ENCODE data around the gene PRKCQ.

PRKCQ gene

GRCh38 chr10:6579904-6580278, at the start of gene PRKCQ:
TSS of gene PRKCQ (minus strand) at chr10:6580276. CDS start at chr10:6515135, 65,141 bp downstream.
- peak in 1 of 2 donors; percentile 46 for DNase-seq

GRCh38 chr10:6625428-6625827, 45.4 kb upstream of the PRKCQ start:
- DNase-seq = no peak

GRCh38 chr10:6624392-6624791, 44.3 kb upstream of the PRKCQ start:
- no peak for DNase-seq

GRCh38 chr10:6622921-6623320, 42.8 kb upstream of the PRKCQ start:
- DNase-seq = no peak

- DNase-seq = peak in 1 of 2 donors; percentile 18
Observed at GRCh38 chr10:6621536-6621935, 41.5 kb upstream of the PRKCQ start.

- no peak for DNase-seq
Observed at GRCh38 chr10:6619660-6620059, 39.6 kb upstream of the PRKCQ start.

GRCh38 chr10:6618340-6618739, 38.3 kb upstream of the PRKCQ start:
- no peak for DNase-seq

- DNase-seq = no peak
Observed at GRCh38 chr10:6617309-6618076, 37.4 kb upstream of the PRKCQ start.

GRCh38 chr10:6615971-6616370, 35.9 kb upstream of the PRKCQ start:
- no peak for DNase-seq

GRCh38 chr10:6612371-6612770, 32.3 kb upstream of the PRKCQ start:
- no peak for DNase-seq

GRCh38 chr10:6610647-6611046, 30.6 kb upstream of the PRKCQ start:
- no peak for DNase-seq

GRCh38 chr10:6609625-6610024, 29.5 kb upstream of the PRKCQ start:
- no peak for DNase-seq

GRCh38 chr10:6607778-6608177, 27.7 kb upstream of the PRKCQ start:
- DNase-seq = peak; percentile 62 to 88

- no peak for DNase-seq
Observed at GRCh38 chr10:6607182-6607581, 27.1 kb upstream of the PRKCQ start.

- DNase-seq = peak in 1 of 2 donors; percentile 56
Observed at GRCh38 chr10:6603142-6604125, 23.4 kb upstream of the PRKCQ start.

- DNase-seq = peak in 1 of 2 donors; percentile 69
Observed at GRCh38 chr10:6602700-6603084, 22.6 kb upstream of the PRKCQ start.

GRCh38 chr10:6602026-6602699, 22.1 kb upstream of the PRKCQ start:
- no peak for DNase-seq

- DNase-seq = no peak
Observed at GRCh38 chr10:6601246-6601805, 21.2 kb upstream of the PRKCQ start.

- DNase-seq = no peak
Observed at GRCh38 chr10:6600224-6600987, 20.3 kb upstream of the PRKCQ start.

- DNase-seq = no peak
Observed at GRCh38 chr10:6598679-6599078, 18.6 kb upstream of the PRKCQ start.

- no peak for DNase-seq
Observed at GRCh38 chr10:6597478-6597877, 17.4 kb upstream of the PRKCQ start.

GRCh38 chr10:6595499-6595898, 15.4 kb upstream of the PRKCQ start:
- no peak for DNase-seq
